Panc1 (cell line): Measurements from ENCODE around the gene FAM240A. TPM values are rescaled to one million over a fixed set of nuclear protein-coding genes. Genes with fewer than 3 reads are reported as not detected.

Source experiments
- ATAC-seq: fragments of 200-7000 bp; cut with Tn5 transposase; 2 replicates; pipeline ENCODE4 v1.9.1; 2020; ENCODE audit warnings: mild to moderate bottlenecking, moderate library complexity
- BruUV-seq: library from RNA; stranded (reverse); fragments of 400-500 nt; replicated peaks from 2 replicates; lab custom pipeline; 2021; lab: Mats Ljungman, UMichigan
- CTCF ChIA-PET: fragments of 300-600 bp; sonication (Branson Sonifier 250); formaldehyde crosslinking; loops from one replicate; lab custom pipeline; 2022; ENCODE audit warnings: antibody characterized with exemption; lab: Charles Lee
- POLR2A ChIA-PET: fragments of 300-600 bp; sonication (Branson Sonifier 250); formaldehyde crosslinking; loops from one replicate; lab custom pipeline; 2022; ENCODE audit warnings: antibody characterized with exemption; lab: Charles Lee
- DNase-seq: peaks from one replicate; pipeline ENCODE4 v3.0.0-alpha.2; 2010; ENCODE audit warnings: low read depth, low spot score
- H3K27ac ChIP-seq: 2 replicates; pipeline ENCODE4 v1.5.1; 2011; ENCODE audit warnings: mild to moderate bottlenecking, low read length, inconsistent platforms
- H3K27me3 ChIP-seq: fragments of 200-500 bp; sonication (Bioruptor generic); 2 replicates; pipeline ENCODE4 v1.6.0; 2014; ENCODE audit warnings: low read length, inconsistent platforms; ENCODE audit not compliant: control insufficient read depth, insufficient read depth
- H3K36me3 ChIP-seq: fragments of 200-500 bp; sonication (Bioruptor generic); 2 replicates; pipeline ENCODE4 v1.5.1; 2014; ENCODE audit warnings: inconsistent platforms, mild to moderate bottlenecking, low read length, moderate library complexity; ENCODE audit not compliant: control insufficient read depth, insufficient read depth
- H3K4me1 ChIP-seq: 2 replicates; pipeline ENCODE4 v1.5.1; 2011; ENCODE audit warnings: inconsistent platforms, mild to moderate bottlenecking, low read length, moderate library complexity; ENCODE audit not compliant: control insufficient read depth, insufficient read depth
- H3K4me3 ChIP-seq, 2 experiments: 2 replicates each; pipeline ENCODE4 v1.5.1; 2011 to 2012; ENCODE audit warnings: low read depth in 2 of 2, low read length in 2 of 2, mild to moderate bottlenecking in 2 of 2, inconsistent platforms in 1 of 2, moderate library complexity in 1 of 2
- H3K9me3 ChIP-seq: fragments of 200-500 bp; sonication (Bioruptor generic); 2 replicates; pipeline ENCODE4 v1.5.1; 2014; ENCODE audit warnings: low read depth, mild to moderate bottlenecking, inconsistent platforms, low read length, moderate library complexity; ENCODE audit not compliant: control insufficient read depth, insufficient read depth
- CTCF ChIP-seq: fragments of 450-650 bp; IDR thresholded peaks from 2 replicates; pipeline ENCODE4 v1.5.1; 2017; ENCODE audit warnings: mild to moderate bottlenecking
- POLR2AphosphoS5 ChIP-seq: IDR thresholded peaks from 2 replicates; pipeline ENCODE4 v1.6.1; 2012; ENCODE audit warnings: mild to moderate bottlenecking, low read depth, low read length, moderate library complexity
- REST ChIP-seq, 2 experiments: IDR thresholded peaks; 2 replicates each; pipeline ENCODE4 v1.6.1; 2011 to 2012; ENCODE audit warnings: low read depth in 2 of 2, control low read depth in 1 of 2, low read length in 1 of 2, mild to moderate bottlenecking in 1 of 2, moderate library complexity in 1 of 2; ENCODE audit not compliant: insufficient read depth in 1 of 2
- SIN3A ChIP-seq: IDR thresholded peaks from 2 replicates; pipeline ENCODE4 v1.6.1; 2012; ENCODE audit warnings: low read depth, mild to moderate bottlenecking, low read length, moderate library complexity, borderline replicate concordance; ENCODE audit not compliant: insufficient read depth
- TCF7L2 ChIP-seq: IDR thresholded peaks from 2 replicates; pipeline ENCODE4 v1.6.1; 2011; ENCODE audit warnings: mild to moderate bottlenecking, low read depth, low read length, inconsistent platforms
- in situ Hi-C: cut with HindIII; loops from 2 replicates; pipeline ENCODE4 v1.10.0; 2016; ENCODE audit warnings: low sequenced_read_pairs, low pct_unique_long_range_greater_than_20kb
- intact Hi-C: fragments of 100-400 bp; cut with micrococcal nuclease; formaldehyde crosslinking; loops from one replicate; pipeline ENCODE4 v1.10.0; 2022; ENCODE audit not compliant: unreplicated experiment
- total RNA-seq: library from RNA; stranded (reverse); gene quantifications from one replicate; pipeline ENCODE4 v1.2.1, GENCODE V29; 2021; ENCODE audit not compliant: unreplicated experiment

The FAM240A gene
- total RNA-seq, 1 experiment from 2014 or later, result not detected

GRCh38 chr3:46619845-46620778, 7.8 kb downstream of the FAM240A start:
- H3K4me3 ChIP-seq, result no peak overlapping the region
- ChIA-PET POLR2A (no interaction called here), CTCF (interaction anchor here (0.6 kb wide), 1 partner anchor 1109 kb away, joined by 9 read pairs; no protein-coding TSS in a partner anchor)
- TF ChIP-seq CTCF, result no peak
- no peak for TF ChIP-seq POLR2AphosphoS5
- TF ChIP-seq REST (IDR thresholded peaks at IDR 0.05; ENCODE audit: insufficient read depth in 1 of 2, low read depth in 2 of 2, low read length in 1 of 2), result no peak
- TF ChIP-seq TCF7L2, result no peak
- TF ChIP-seq SIN3A, result no peak
- no peak overlapping the region for H3K27ac ChIP-seq
- H3K36me3 ChIP-seq, result no peaks in the 10 kb centered on the region
- DNase-seq (no peak), ATAC-seq (no peak)
- no peaks in the 10 kb centered on the region for H3K9me3 ChIP-seq
- in situ Hi-C loops (no loop called here), intact Hi-C loops (no loop called here)
- H3K4me1 ChIP-seq, result no peaks in the 10 kb centered on the region
- no TSS peak for BruUV-seq
- peaks cover 17% of the 10 kb centered on the region for H3K27me3 ChIP-seq

GRCh38 chr3:46624533-46624932, 12.2 kb downstream of the FAM240A start:
- Histone ChIP-seq H3K27me3 (peaks cover 15% of the 10 kb centered on the region), H3K9me3 (no peaks in the 10 kb centered on the region), H3K27ac (no peak overlapping the region), H3K36me3 (no peaks in the 10 kb centered on the region), H3K4me3 (no peak overlapping the region), H3K4me1 (no peaks in the 10 kb centered on the region)
- ChIA-PET CTCF (no interaction called here), POLR2A (no interaction called here)
- BruUV-seq, result no TSS peak
- intact Hi-C loops, result no loop called here
- TF ChIP-seq TCF7L2 (no peak), CTCF (no peak), POLR2AphosphoS5 (no peak), SIN3A (no peak), REST (IDR thresholded peaks at IDR 0.05; ENCODE audit: insufficient read depth in 1 of 2, low read depth in 2 of 2, low read length in 1 of 2) (no peak)
- in situ Hi-C loops, result no loop called here
- ATAC-seq (no peak), DNase-seq (no peak)
